Skin epidermis (tissue), 12 donors: ENCODE measurements around the gene FAM171A1.

Experiments
- H3K27ac ChIP-seq, 21 experiments: fragments of 200-600 bp; sonication (generic) in 11 of 21; one replicate each; pipeline ENCODE4 v1.5.0; 2020; ENCODE audit warnings: mild to moderate bottlenecking in 3 of 21, inconsistent platforms in 2 of 21, moderate library complexity in 2 of 21
- H3K4me3 ChIP-seq, 7 experiments: fragments of 200-600 bp; sonication (generic) in 2 of 7; one replicate each; pipeline ENCODE4 v1.5.0; 2020; ENCODE audit warnings: inconsistent platforms in 2 of 7, mild to moderate bottlenecking in 2 of 7, moderate library complexity in 1 of 7

FAM171A1 gene

DNA sequence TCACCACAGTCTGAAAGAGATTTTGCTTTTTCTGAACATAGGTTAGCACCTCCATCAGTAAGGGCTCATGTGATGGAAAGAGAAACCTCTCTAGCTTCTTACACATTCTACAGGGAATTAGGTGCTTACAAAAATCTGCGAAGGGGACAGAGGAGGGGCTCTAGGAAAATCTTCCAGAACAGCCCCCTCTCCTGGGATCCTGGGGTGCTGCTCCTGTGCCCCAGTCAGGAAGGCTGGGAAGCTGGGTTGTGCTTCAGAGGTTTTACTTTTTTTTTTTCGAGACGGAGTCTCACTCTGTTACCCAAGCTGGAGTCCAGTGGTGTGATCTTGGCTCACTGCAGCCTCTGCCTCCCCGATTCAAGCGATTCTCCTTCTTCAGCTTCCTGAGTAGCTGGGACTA lies 7.5 kb upstream of the FAM171A1 start:
- Histone ChIP-seq H3K4me3 (no peak overlapping the region), H3K27ac (no peak overlapping the region)

DNA sequence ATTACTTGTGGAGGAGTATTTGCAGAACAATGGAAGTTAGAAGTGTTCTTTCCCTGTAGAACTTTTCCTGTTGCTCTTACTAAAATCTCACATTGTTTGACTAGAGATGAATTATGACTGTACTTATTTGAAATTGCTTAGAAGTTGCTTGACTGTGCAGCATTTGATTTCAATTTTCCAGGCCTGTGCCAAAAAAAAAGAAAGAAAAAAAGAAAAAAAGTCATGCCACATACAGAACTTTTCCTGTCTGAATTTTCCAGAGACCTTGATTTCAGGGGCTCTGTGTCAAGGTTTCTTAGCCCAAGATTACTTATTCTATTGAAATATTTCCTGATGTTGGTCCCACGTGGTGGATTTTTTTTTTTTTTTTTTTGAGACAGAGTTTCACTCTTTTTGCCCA lies 3.5 kb upstream of the FAM171A1 start:
- Histone ChIP-seq H3K4me3 (no peak overlapping the region), H3K27ac (no peak overlapping the region)

DNA sequence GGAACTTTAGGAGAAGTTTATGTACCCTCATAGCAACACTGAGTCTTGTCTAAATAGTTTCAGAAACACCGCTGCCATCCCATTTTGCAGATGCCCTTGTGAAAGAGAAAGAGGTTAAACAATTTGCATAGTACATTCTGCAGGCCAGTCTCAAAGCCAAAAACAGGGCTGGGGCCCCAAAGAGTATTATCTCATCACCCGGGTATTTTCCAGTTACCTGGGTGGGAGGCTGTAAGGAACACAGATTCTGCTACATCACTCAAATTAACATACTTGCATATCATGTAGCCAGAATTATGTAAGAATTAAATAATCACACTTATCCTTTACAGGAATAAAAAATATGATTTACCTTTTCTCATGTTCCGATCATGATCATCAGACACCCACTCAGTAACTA lies 3.1 kb upstream of the FAM171A1 start:
- H3K27ac ChIP-seq: peak overlapping the region in 1 of 21 experiments; percentile 4

DNA sequence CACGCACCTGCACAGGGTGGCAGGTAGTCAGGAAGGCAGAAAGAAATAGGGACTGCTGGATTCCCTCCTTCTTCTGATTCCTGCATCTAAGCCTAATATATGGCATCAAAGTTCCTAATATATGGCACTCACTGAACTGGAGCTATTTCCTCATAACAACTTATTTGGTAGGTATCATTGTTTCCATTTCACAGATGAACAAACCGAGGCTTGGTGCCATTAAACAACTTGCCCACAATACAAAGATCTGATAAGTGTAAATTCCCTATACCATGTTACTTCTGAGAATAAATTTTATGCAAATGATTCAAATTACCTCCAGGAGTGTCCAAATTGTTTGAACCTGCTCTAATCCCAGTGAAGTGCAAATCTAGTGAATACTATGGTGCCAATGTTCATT lies 2.1 kb upstream of the FAM171A1 start:
- Histone ChIP-seq H3K27ac (no peak overlapping the region), H3K4me3 (no peak overlapping the region)

More for the DNA sequence above, 3.1 kb upstream of the FAM171A1 start:
- no peak overlapping the region for H3K4me3 ChIP-seq

DNA sequence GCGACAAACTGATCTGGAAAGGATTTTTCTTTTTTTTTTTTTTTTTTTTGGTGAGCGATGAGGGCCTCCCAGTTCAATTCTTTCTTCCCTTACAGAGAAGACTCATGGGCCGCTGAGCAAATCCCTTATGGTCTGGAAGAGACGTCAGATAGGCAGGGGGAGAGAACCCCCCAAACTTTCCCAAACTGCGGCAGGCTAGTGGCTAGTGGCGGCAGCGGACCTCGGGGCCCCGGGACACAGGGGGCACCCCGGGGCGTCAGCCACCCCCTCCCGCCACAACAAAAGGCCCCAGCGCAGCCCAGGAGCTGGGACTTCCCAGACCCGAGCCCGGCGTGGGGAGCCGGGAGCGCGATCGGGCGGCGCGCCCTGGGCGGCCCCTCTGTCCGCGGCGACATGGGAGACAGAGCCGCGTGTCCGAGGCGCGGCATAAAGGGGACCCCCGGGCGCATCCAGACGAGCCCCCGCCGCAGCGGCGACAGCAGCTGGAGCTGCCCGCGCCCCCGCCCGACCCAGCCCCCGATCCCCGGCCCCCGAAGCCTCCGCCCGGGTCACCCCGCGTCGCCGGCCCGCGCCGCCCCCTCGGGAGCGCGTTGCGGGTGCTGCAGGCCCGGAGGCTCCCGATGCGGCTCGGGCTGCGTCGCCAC lies 755 bp downstream of the FAM171A1 start:
- H3K4me3 ChIP-seq: peak overlapping the region; percentile 45 to 69 (median 51)
- peak overlapping the region in 18 of 21 experiments; percentile 18 to 85 (median 66) for H3K27ac ChIP-seq

DNA sequence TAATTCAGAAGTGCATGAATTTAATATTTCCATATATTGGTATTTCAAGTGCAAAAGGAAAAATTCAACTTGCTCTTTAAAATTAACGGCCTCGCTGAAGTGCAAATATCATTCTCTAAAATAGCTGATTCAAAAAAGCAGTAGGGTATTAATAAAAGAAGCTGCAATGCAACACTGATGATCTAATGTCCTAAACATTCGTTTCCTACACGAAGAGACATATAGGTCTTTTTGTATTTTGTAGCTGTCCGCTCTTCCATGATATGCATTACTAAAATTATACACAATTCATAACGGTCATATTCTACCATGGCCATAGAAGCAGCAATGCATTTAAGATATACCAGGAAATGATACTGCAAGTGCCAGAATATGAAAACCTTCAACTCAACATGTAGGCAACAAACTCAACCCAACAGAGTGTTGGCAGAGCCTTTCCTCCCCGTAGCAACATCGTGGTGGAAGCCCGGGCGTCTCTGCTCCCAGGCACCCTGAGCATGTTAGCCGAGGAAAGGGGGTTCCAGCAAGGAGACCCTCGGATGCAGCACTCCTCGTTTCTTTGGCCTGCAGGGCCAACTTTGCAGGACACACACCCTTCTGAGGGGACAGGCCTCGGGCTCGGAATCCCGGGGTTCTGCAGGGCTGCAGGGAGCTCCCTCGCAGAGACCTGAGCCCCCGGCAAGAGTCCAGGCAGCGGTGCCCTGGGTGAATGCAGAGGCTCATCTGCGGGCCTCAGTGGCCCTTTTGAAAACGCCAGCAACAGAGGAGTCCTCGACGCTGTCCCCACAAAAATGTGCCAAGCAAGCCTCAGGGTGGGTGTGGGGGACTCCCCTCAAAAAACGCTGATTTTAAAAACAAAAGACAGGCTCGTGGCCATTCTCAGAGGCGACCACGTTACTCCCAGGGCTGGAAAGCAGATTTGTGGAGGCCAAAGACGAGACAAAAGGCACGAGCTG lies 1.6 kb downstream of the FAM171A1 start:
- peak overlapping the region in 9 of 21 experiments; percentile 26 to 85 (median 72) for H3K27ac ChIP-seq
- H3K4me3 ChIP-seq: peak overlapping the region; percentile 45 to 69 (median 51)

DNA sequence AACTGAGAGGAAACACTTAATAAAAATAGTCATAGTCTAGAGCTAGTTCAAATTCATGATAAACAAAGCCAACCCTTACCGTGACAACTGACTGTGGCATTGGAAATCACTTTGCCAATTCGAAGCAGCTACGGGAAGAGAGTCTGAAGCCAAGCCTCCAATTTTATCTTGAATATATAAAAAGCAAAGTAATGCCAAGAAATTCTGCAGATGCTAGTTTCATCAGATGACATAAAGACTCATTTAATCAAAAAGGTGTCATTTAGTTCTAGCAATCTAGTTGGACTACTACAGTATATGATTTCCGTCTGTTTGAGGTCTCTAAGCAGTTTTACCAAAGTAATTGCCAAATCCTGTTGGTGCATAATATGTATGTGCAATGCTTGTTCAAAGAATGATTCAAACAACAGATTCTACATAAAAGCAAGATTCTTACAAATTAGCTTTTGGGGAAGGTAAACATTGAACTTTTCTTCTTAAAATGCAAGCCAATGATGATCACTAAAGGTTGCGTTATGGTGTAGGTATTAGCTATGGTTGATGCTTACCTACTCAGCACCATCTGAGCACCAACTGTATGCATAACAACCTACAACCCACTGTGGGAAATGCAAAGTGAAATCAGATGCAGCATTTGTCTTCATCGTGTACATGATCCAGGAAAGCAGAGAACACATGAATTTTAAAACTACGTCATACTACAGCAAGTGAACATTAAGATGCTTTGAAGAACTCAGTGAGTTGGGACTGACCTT lies 2.8 kb downstream of the FAM171A1 start:
- H3K27ac ChIP-seq: no peak overlapping the region
- H3K4me3 ChIP-seq: no peak overlapping the region

DNA sequence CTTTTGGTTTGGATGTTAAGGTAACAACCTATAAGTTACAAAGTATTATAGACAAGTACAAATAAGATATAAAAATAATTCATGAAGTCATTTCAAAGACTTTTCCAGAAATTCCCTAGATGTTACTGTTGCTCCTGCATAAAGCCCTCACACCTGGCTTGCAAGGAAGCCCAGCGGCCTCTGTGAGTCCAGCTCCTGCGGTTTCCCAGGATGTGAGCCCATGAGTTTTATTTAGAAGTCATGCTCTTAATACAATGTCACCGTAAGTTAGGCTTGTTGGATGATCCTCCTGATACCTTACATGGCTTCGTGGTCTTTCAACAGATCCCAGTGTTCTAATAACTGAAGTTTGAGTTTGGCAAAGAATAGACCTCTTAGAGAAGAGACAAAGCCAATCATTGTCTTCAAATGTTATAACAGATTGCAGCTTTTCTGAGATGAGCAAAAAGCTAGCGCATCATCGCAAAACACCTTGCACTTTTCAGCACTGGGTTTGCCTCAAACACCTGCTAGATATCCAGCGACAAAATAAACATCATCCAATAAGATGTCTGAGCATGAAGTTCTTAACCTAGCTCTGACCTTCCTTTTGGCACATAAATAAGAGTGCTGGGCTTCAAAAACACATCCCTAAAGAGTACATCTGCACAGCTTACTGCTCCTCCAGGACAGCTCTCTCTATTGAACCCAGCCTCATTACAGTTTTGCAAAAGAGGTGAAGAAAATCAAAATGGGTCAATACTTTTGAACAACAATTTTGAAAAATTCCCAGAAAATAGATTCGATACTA lies 3.6 kb downstream of the FAM171A1 start:
- Histone ChIP-seq H3K4me3 (no peak overlapping the region), H3K27ac (no peak overlapping the region)

DNA sequence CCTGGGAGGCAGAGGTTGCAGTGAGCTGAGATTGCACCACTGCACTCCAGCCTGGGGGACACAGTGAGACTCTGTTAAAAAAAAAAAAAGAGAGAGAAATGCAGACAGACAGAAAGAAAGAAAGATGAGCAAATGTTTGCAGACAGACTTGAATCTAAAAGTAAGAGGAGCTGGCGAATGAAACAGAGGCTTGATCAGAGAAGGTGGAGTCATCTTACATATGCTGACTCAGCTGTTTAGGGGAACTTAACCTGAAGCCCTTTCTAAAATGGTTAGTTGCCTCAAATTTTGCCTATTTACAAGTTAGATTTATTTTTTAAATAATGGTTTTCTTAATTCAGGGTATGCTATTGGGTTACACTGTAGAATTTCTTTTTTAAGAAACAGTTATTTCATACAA lies 5.4 kb downstream of the FAM171A1 start:
- Histone ChIP-seq H3K27ac (no peak overlapping the region), H3K4me3 (no peak overlapping the region)

DNA sequence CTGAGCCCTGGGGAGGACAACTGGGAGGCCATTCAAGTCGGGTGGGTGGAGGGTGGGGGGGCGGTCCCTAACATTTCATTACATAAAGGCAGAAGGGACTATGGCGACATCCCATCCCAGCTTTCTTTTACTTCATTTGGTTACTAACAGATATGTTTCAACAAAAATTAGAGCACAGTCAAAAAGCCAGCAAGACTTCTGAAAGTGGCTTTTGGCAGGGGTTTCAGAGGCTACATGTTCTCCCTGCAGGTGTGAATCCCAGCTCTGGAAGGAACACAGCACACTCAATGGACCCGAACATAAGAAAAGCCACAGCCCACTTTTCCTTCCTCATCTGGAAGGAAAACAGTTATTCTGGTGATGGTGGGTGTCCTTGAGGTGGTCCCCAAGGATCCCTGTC lies 7.1 kb downstream of the FAM171A1 start:
- no peak overlapping the region for H3K27ac ChIP-seq
- H3K4me3 ChIP-seq: no peak overlapping the region

DNA sequence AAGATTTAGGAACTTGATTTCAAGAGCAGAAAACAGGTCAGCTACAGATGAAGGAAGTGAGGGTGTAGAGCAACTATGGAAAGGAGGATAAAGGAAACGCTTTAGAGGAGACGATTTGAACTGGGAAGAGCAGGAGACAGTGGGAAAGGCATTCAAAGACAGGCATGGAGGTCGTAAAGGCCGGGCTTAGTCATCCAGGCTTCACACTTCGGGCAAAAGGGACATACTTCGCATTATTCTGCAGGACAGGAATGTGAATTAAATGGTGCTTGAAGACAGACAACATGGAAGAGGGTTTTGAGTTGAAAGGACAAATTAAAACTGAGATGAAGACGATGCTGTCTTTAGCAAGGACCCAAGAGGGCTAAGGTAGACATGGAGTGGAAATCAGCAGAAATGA lies 8.1 kb downstream of the FAM171A1 start:
- no peak overlapping the region for H3K4me3 ChIP-seq
- no peak overlapping the region for H3K27ac ChIP-seq

DNA sequence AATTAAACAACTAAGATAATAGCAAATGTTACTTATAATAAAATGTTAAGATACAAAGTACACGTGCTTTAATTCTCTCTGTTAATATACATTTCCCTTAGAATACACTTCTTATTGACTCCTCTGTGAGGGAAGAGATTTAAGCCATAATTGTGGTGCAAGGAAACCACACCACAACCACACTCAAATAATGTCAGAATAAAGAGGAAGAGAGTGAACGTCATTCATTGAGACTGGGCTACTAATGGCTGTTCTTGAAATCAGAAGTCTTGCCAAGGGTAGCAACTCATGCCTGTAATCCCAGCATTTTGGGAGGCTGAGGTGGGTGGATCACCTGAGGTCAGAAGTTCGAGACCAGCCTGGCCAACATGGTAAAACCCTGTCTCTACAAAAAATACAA lies 10.0 kb downstream of the FAM171A1 start:
- Histone ChIP-seq H3K4me3 (no peak overlapping the region), H3K27ac (no peak overlapping the region)

DNA sequence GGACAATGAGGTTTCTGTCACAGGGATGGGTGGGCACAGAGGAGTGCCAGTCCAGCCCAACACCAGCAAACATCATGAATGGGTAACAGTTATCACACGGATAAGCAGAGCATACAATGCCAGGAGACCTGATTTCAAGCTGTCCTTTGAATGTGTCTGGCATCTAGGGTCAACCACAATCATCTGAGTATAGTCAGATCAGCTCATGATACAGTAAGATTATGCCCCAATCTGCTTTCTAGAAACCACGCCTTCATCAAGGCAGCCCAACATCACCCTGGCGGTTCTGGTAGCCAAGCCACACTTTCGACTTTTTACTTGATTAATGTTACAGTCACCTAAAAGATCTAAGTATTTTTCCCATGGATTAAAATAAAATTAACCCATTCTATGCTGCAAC lies 10.5 kb downstream of the FAM171A1 start:
- no peak overlapping the region for H3K27ac ChIP-seq
- H3K4me3 ChIP-seq: no peak overlapping the region

DNA sequence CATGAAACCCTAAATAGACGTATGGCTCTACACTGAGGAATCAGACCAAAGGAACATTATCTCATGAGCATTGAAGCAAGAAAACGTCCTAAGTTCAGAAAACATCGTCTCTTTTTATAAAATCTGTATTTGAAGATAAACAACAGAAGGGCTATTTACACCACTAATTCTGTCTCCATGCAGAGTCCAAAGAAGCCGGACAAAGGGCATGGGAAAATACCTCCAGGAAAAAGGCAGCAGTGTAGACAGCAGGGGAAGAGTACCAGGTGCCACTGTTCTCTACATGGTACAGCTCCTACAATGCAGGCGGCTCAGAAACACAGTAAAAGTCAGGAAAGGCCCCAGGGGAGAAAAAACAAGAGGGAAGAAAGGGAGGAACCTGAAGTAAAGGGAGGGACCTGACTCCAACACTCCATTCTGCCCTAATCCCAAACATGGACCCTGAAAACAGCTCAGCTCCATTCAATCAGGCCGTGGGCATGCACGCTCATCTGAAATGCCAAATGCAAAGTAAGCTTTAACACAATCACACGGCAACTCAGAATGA lies 17.5 kb downstream of the FAM171A1 start:
- H3K27ac ChIP-seq: no peak overlapping the region
- H3K4me3 ChIP-seq: no peak overlapping the region

DNA sequence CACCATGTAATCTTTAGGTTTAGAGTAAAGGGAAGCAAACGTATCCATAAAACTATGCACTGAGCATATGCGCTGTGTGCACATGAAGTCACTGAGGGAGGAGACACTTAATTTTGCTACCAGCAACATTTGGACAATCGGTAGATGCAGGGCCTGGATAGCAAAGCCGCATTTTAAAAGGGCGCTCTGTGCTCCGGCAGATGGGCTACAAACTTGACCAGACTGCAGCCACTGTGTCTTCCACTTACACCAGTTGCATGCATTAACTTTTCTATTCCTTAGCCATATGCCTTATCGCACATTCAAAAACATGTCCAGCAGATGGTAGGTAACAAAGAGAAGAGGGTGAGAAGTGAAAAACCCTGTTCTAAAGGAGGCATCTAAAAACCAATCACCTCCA lies 18.3 kb downstream of the FAM171A1 start:
- Histone ChIP-seq H3K27ac (no peak overlapping the region), H3K4me3 (no peak overlapping the region)

DNA sequence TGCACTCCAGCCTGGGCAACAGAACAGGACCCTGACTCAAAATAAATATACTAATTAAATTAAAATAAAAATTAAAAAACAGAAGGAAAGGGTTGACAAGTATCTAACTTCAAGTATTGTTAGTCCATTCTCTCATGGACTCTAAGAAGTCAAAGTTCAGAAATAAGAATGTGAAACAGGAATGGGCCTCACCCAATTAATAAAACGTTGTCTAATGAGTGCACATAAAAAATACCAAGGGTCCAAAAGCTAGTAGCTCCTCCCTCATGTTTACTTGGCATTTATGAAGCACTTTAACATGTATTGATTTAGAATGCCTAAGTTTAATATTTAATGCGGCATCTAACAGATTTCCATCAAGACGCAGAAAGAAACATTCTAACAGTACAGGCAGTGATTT lies 18.9 kb downstream of the FAM171A1 start:
- no peak overlapping the region for H3K27ac ChIP-seq
- H3K4me3 ChIP-seq: no peak overlapping the region

DNA sequence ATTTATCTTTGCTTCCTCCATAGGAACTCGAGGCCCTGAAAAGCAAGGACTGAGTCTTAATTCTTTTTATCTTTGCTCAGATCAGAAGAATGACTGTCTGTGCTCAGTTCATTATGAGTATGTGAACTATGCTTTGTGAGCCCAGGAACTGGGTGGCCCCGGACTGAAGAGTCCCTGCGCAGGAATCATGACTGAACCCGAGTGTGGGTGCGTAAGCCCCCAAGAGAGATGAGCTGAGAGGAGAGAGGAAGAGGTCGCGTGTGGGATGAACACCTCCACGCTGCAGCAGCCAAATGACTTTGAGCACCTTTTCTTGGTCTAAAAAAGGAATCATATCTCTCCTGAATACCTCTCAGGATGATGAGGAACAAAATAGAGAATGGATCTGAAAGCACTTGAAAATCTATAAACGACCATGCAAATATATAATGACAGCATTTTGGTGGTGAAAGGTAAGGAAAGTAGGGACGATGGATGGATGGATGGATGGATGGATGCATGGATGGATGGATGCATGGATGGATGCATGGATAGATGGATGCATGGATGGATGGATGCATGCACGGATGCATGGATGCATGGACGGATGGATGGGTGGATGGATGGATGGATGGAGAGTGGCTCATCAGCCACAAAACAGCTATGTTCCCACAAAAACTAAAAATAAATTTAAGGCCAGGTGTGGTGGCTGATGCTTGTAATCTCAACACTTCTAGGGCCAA lies 19.8 kb downstream of the FAM171A1 start:
- Histone ChIP-seq H3K27ac (no peak overlapping the region), H3K4me3 (no peak overlapping the region)

DNA sequence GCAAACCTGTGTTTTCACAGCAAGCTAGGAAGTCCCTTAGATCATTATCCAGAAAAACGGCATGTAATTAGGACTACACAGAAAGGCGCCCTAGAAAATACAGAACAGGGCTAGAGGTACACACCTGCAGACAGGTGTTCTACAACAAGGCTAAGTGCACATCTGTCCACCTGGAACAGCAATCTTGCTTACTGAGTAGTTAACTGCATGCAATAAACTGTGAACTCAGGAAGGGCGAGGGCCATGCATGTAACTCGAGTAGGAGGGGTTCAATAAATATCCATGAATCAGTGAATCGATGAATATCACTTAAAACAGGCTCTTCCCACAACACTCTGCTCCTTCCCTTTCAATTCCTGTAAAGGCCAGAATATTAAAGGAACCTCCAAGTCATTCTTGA lies 22.0 kb downstream of the FAM171A1 start:
- Histone ChIP-seq H3K27ac (no peak overlapping the region), H3K4me3 (peak overlapping the region in 3 of 7 experiments; percentile 4 to 8 (median 5))

DNA sequence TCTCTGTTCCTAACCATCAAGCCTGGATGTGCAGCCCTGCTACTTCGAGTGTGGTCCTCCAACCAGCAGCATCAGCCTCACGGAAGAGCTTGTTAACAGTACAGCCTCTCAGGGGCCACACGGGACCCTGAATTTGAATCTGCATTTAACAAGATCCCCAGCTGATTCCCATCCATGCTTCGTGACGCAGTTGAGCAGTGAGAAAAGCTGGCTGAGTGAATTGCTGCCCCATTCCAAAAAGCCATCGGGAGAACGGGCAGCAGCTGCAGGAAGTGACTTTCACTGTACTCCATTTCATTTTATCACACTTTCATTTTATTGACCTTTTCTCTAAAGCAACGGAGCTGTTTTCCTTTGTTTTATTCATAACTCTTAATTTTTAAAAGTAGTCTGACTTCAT lies 22.5 kb downstream of the FAM171A1 start:
- no peak overlapping the region for H3K27ac ChIP-seq
- peak overlapping the region in 4 of 7 experiments; percentile 4 to 8 (median 6) for H3K4me3 ChIP-seq
